UCSD-AML1 (cell line): ENCODE data around the gene ANKS6.

Experiments used
- DNase-seq: peaks from one replicate; lab custom pipeline; 2025; ENCODE audit not compliant: unreplicated experiment; lab: John Stamatoyannopoulos, UW

The ANKS6 gene

DNA sequence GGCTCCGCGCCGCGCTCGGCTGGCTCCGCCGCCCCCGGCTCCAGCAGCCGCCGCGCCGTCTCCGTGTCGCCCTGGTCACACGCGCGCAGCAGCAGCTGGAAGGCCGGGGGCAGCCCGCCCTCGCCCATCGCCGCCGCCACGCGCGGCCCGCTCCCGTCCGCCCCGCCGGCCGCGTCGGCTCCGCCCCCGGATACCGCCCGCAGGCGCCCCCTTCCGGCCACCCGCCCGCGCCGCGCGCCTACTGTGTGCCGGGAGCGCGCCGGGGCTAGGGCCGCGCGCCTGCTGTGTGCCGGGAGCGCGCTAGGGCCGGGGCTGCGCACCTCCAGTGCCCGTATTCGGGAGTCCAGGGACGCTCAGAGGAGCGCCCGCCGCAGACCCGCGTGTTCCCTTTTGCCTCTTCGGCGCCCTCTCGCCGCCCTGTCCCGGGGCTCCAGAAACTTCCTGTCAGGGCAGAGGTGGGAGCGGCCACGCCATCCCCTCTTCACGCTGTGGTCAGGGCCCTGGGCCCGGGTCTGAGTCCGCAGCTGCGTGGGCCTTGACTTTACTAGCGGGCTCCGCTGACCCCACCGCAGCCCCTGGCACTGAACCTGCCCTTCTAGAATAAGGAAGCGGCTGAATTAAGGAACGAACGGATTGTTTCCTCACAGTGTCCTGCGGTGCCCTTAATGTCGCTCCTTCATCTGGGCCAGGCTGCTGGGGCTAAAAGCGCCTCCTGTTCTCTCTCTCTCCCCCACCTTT lies at the start of gene ANKS6:
Gene ANKS6 (minus strand): TSS at position 192 of the 738 bp plus-strand sequence. CDS start 64 bp downstream, at position 128.
- DNase-seq, result peak; percentile 75

DNA sequence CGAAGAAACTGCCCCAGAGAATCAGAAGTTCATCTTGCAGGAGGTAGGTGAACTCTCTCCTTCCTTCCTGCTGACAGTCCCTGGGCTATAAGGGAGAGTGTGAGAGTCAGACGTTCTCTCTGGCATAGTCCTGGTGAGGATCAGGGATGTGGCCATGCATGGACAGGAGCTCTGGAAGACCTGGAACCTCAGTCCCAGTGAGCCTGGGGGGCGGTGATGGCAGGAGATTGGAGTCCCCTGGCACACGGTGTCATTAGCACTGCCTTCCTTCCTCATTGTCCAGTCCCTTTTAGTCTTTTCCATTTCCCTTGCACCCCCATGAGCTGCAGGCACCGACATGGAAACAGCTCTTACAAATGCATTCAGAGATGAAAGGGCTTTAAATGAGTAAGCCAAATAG lies 49.7 kb upstream of the ANKS6 start:
- DNase-seq, result no peak

GRCh38 chr9:98842510-98842909 lies 46.2 kb upstream of the ANKS6 start:
- DNase-seq, result no peak

DNA sequence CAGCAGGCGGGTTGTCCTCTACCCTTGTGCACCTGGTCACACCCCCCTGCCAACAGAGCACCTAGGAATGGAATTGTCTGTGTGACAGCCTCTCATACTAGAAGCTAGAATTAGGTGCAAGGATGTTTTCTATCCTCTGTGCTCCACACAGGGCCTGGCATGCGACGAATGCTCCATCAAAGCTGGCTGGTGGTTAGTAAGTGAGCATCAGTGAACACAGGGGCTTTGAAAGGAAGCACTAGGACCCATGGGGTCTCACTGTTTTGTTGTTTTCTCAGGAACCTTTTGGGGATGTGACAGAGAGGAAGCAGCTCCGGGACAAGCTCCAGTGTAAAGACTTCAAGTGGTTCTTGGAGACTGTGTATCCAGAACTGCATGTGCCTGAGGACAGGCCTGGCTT lies 43.4 kb upstream of the ANKS6 start:
- DNase-seq, result no peak

DNA sequence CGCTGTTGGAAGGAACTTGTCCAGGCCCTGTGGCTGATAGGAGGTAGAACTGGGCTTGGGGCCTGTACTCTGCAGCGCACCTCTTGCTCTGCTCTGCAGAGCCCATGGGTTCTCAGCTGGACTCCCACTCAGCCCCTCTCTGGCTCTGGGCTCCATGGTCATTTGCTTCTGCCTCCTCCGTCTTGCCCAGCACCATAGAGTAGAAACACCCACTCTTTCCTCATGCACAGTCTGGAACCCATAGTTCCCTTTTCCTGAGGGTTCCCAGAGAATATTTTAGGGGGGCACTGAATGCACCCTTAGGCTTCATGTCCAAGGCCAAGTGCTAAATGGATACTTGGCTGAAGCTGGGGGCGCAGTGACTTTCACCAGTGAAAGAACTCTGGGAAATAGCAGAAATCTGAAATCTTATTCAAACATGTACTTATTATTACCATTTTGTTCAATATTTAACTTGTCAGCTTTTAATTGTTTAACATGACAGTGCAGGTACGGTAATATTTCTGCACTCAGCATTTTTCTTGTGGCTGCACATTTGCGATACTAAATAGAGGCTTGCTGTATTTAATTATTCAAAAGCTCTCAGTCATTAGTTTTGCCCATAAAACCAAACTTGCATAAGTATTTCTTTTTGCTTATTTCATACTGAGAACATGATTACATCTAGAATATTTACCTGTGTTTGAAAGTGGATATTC lies 42.7 kb upstream of the ANKS6 start:
- DNase-seq, result no peak

- no peak for DNase-seq
Measured at GRCh38 chr9:98838155-98838867, 42.0 kb upstream of the ANKS6 start.

- no peak for DNase-seq
Measured at GRCh38 chr9:98837516-98837915, 41.2 kb upstream of the ANKS6 start.

GRCh38 chr9:98836206-98836605 lies 39.9 kb upstream of the ANKS6 start:
- no peak for DNase-seq

GRCh38 chr9:98834386-98834785 lies 38.0 kb upstream of the ANKS6 start:
- no peak for DNase-seq

- no peak for DNase-seq
Measured at GRCh38 chr9:98833090-98833956, 37.0 kb upstream of the ANKS6 start.

DNA sequence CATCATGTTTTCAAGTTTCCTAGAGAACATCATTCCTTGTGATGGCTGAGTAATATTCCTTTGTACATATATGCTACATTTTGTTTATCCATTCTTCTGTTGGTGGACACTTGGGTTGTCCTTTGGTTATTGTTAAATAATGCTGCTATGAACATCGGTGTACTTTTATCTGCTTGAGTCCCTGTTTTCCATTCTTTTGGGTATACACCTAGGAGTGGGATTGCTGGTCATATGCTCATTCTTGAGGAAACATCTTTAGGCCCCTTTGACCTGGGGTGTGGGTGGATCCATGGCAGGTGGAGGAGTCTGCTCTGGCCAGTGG lies 36.4 kb upstream of the ANKS6 start:
- no peak for DNase-seq

- no peak for DNase-seq
Measured at GRCh38 chr9:98831696-98832095, 35.3 kb upstream of the ANKS6 start.

- DNase-seq, result no peak
Measured at GRCh38 chr9:98830554-98830953, 34.2 kb upstream of the ANKS6 start.

GRCh38 chr9:98829766-98830165 lies 33.4 kb upstream of the ANKS6 start:
- DNase-seq, result no peak

- DNase-seq, result no peak
Measured at GRCh38 chr9:98826716-98827115, 30.4 kb upstream of the ANKS6 start.

GRCh38 chr9:98825414-98825813 lies 29.1 kb upstream of the ANKS6 start:
- no peak for DNase-seq

GRCh38 chr9:98823666-98824334 lies 27.4 kb upstream of the ANKS6 start:
- no peak for DNase-seq

- DNase-seq, result no peak
Measured at GRCh38 chr9:98822661-98823060, 26.3 kb upstream of the ANKS6 start.

DNA sequence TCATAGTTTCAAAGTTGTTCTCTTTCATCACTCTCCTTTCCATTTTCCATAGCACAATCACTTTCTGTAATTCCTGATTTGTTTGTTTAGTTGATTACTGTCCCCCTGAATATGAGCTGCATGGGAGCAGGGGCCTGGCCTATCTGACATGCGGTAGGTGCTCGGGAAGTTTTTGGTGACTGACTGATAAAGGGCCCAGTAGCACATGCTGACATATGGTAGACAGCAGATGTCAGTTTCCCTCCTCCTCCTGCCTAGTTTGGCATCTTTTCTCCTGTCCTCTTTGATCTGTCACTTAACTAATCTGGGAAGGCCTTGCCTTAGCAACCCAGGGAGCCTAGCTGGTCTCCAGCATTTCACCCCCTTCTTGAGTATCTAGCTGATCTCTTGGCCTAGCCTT lies 25.5 kb upstream of the ANKS6 start:
- DNase-seq, result no peak

- no peak for DNase-seq
Measured at GRCh38 chr9:98819231-98819630, 22.9 kb upstream of the ANKS6 start.

DNA sequence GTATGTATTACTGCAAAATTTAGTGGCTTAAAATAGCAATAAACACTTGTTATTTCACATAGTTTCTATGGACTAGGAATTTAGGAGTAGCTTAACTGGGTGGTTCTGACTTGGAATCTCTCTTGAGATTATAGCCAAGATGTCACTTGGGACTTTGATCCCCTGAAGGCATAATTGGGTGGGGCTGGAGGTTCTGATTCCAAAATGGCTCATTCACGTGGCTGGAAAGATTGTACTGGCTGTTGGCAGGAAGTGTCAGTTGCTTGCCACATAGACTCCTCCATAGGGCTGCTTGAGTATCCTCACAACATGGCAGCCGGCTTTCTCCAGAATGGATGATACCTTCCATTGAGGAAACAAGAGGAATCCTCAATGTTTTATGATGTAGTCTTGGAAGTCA lies 22.4 kb upstream of the ANKS6 start:
- DNase-seq, result no peak
